NB4 (cell line): ENCODE measurements around the gene CYP3A7.

Source experiments
- CTCF ChIP-seq: IDR thresholded peaks from one replicate; pipeline ENCODE4 v1.5.1; 2012; ENCODE audit warnings: low read depth, low read length
- MAX ChIP-seq: IDR thresholded peaks from 2 replicates; pipeline ENCODE4 v1.6.1; 2011; ENCODE audit warnings: low read depth, low read length
- POLR2A ChIP-seq: IDR thresholded peaks from 2 replicates; pipeline ENCODE4 v1.6.1; 2011; ENCODE audit warnings: mild to moderate bottlenecking; ENCODE audit not compliant: insufficient read length; ENCODE audit errors: extremely low read depth

GRCh38 chr7:99679400-99680191, 55.4 kb downstream of the CYP3A7 start, which contains the start of gene CYP3A5:
- TF ChIP-seq CTCF (no peak), POLR2A (no peak), MAX (no peak)
